Activated B cell treated with CpG ODN at 0.5 μM for 24 hours (primary cell): ENCODE measurements around the gene MRC2. TPM values are rescaled to one million over a fixed set of nuclear protein-coding genes. Genes with fewer than 3 reads are reported as not detected.
"Not testable (repeated sequence)": the region's sequence is repeated elsewhere in the genome, so short reads cannot be mapped to it uniquely, and the experiment has no call there.

Source experiments
- ATAC-seq: fragments of 200-7000 bp; cut with Tn5 transposase; one replicate; pipeline ENCODE4 v1.10.0; 2021; ENCODE audit warnings: low read depth, mild to moderate bottlenecking, moderate library complexity
- CTCF ChIA-PET: fragments of 350-600 bp; sonication (Branson Sonifier 250); formaldehyde crosslinking; loops from one replicate; lab custom pipeline; 2021; ENCODE audit warnings: antibody characterized with exemption; lab: Charles Lee
- POLR2A ChIA-PET: fragments of 350-600 bp; sonication (Branson Sonifier 250); formaldehyde crosslinking; loops from one replicate; lab custom pipeline; 2021; ENCODE audit warnings: antibody characterized with exemption; lab: Charles Lee
- DNase-seq: peaks from one replicate; pipeline ENCODE4 v3.0.0; 2022
- H3K27ac Mint-ChIP-seq: one replicate; pipeline ENCODE4 v1.8.0; 2020; ENCODE audit warnings: mixed read lengths
- H3K27me3 Mint-ChIP-seq: one replicate; pipeline ENCODE4 v1.8.0; 2021; ENCODE audit warnings: mixed read lengths
- H3K36me3 Mint-ChIP-seq: one replicate; pipeline ENCODE4 v1.8.0; 2021; ENCODE audit warnings: low read depth, mixed read lengths
- H3K4me1 Mint-ChIP-seq: one replicate; pipeline ENCODE4 v1.8.0; 2021; ENCODE audit warnings: mixed read lengths
- H3K4me3 Mint-ChIP-seq: one replicate; pipeline ENCODE4 v1.8.0; 2020; ENCODE audit warnings: mild to moderate bottlenecking, mixed read lengths
- H3K9me3 Mint-ChIP-seq: one replicate; pipeline ENCODE4 v1.8.0; 2020; ENCODE audit warnings: mixed read lengths
- intact Hi-C: fragments of 100-400 bp; cut with micrococcal nuclease; formaldehyde crosslinking; loops from one replicate; pipeline ENCODE4 v1.15.1; 2024
- total RNA-seq: library from RNA; stranded (reverse); gene quantifications from 2 replicates; pipeline ENCODE4 v1.2.3, GENCODE V29; 2022
- TF ChIP-seq, protein P1 (sequence below): fragments of 200-600 bp; IDR thresholded peaks from one replicate; pipeline ENCODE4 v1.8.0; 2022; ENCODE audit warnings: antibody characterized with exemption, mild to moderate bottlenecking

Gene MRC2
- total RNA-seq, 1 donor from 2014 or later: 0.11 TPM

- DNase-seq (no peak), ATAC-seq (no peak)
- no peaks in the 10 kb centered on the region for H3K9me3 Mint-ChIP-seq
- H3K27me3 Mint-ChIP-seq: no peaks in the 10 kb centered on the region
- intact Hi-C loops: no loop called here
- H3K27ac Mint-ChIP-seq: no peak overlapping the region
- ChIA-PET CTCF (no interaction called here), POLR2A (no interaction called here)
- no peaks in the 10 kb centered on the region for H3K36me3 Mint-ChIP-seq
- H3K4me1 Mint-ChIP-seq: no peaks in the 10 kb centered on the region
- TF ChIP-seq, protein P1, sequence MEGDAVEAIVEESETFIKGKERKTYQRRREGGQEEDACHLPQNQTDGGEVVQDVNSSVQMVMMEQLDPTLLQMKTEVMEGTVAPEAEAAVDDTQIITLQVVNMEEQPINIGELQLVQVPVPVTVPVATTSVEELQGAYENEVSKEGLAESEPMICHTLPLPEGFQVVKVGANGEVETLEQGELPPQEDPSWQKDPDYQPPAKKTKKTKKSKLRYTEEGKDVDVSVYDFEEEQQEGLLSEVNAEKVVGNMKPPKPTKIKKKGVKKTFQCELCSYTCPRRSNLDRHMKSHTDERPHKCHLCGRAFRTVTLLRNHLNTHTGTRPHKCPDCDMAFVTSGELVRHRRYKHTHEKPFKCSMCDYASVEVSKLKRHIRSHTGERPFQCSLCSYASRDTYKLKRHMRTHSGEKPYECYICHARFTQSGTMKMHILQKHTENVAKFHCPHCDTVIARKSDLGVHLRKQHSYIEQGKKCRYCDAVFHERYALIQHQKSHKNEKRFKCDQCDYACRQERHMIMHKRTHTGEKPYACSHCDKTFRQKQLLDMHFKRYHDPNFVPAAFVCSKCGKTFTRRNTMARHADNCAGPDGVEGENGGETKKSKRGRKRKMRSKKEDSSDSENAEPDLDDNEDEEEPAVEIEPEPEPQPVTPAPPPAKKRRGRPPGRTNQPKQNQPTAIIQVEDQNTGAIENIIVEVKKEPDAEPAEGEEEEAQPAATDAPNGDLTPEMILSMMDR: no peak
- H3K4me3 Mint-ChIP-seq: no peak overlapping the region
Observed at GRCh38 chr17:62684179-62684578, 56.7 kb downstream of the MRC2 start.

GRCh38 chr17:62687997-62688396 is 60.5 kb downstream of the MRC2 start:
- Mint-ChIP-seq H3K4me1 (no peaks in the 10 kb centered on the region), H3K27me3 (no peaks in the 10 kb centered on the region), H3K27ac (no peak overlapping the region), H3K9me3 (no peaks in the 10 kb centered on the region), H3K4me3 (no peak overlapping the region), H3K36me3 (no peaks in the 10 kb centered on the region)
- CTCF ChIA-PET: no interaction called here
- POLR2A ChIA-PET: no interaction called here
- ATAC-seq: no peak
- no peak for DNase-seq
- intact Hi-C loops: no loop called here
- TF ChIP-seq, protein P1: no peak

DNA sequence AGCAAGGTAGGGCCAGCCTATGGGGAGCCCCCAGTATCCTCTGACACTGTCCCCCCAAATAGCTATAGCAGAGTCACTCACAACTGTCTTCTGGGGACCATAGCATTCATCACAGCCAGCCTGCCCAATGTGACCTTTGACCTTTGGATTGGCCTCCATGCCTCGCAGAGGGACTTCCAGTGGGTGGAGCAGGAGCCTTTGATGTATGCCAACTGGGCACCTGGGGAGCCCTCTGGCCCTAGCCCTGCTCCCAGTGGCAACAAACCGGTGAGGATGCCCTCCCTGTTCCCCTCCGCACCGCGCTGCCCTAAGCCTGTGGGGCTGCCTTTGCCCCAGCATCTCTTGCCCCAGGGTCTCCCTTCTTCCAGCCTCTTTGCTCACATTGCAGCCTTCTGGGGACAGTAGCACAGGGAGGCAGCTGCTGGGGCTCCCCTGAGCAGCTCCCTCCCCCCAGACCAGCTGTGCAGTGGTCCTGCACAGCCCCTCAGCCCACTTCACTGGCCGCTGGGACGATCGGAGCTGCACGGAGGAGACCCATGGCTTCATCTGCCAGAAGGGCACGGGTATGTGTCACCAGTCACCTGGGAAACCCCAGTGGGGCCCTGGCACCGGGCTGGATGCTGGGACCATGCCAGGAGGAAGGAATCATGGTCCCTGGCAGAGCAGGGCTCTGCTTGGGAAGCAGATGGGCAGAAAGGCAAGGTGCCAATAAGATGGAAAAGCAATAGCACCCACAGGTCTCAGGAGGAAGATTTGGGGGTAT is 61.1 kb downstream of the MRC2 start:
- intact Hi-C loops: no loop called here
- CTCF ChIA-PET: no interaction called here
- Mint-ChIP-seq H3K4me3 (no peak overlapping the region), H3K36me3 (no peaks in the 10 kb centered on the region), H3K27ac (no peak overlapping the region), H3K27me3 (no peaks in the 10 kb centered on the region), H3K4me1 (no peaks in the 10 kb centered on the region), H3K9me3 (no peaks in the 10 kb centered on the region)
- POLR2A ChIA-PET: no interaction called here
- TF ChIP-seq, protein P1: no peak
- no peak for DNase-seq
- ATAC-seq: no peak

DNA sequence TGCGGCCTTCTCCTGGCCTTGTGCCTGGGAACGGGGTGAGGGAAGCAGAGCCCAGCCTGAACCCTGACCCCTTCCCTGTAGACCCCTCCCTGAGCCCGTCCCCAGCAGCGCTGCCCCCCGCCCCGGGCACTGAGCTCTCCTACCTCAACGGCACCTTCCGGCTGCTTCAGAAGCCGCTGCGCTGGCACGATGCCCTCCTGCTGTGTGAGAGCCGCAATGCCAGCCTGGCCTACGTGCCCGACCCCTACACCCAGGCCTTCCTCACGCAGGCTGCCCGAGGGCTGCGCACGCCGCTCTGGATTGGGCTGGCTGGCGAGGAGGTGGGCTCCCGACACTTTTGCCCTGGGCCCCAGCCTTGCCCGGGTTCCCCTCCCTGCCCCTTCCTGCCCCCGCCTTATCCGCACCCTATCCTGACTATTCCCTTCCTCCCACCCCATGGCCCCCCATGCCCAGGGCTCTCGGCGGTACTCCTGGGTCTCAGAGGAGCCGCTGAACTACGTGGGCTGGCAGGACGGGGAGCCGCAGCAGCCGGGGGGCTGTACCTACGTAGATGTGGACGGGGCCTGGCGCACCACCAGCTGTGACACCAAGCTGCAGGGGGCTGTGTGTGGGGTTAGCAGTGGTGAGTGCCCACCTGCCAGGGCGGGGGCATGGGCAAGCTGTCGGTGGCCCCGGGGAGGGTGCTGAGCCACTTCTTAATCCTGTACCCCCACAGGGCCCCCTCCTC is 62.1 kb downstream of the MRC2 start:
- DNase-seq (no peak), ATAC-seq (no peak)
- Mint-ChIP-seq H3K27ac (no peak overlapping the region), H3K4me3 (no peak overlapping the region), H3K27me3 (peaks cover 3% of the 10 kb centered on the region), H3K36me3 (no peaks in the 10 kb centered on the region), H3K4me1 (no peaks in the 10 kb centered on the region), H3K9me3 (no peaks in the 10 kb centered on the region)
- ChIA-PET CTCF (no interaction called here), POLR2A (no interaction called here)
- TF ChIP-seq, protein P1: no peak
- intact Hi-C loops: no loop called here

GRCh38 chr17:62690168-62690897 is 62.9 kb downstream of the MRC2 start:
- no peak for ATAC-seq
- TF ChIP-seq, protein P1: no peak
- Mint-ChIP-seq H3K4me1 (no peaks in the 10 kb centered on the region), H3K27ac (no peak overlapping the region), H3K4me3 (no peak overlapping the region), H3K9me3 (no peaks in the 10 kb centered on the region), H3K27me3 (peaks cover 3% of the 10 kb centered on the region), H3K36me3 (no peaks in the 10 kb centered on the region)
- no peak for DNase-seq
- ChIA-PET POLR2A (no interaction called here), CTCF (no interaction called here)
- intact Hi-C loops: no loop called here

DNA sequence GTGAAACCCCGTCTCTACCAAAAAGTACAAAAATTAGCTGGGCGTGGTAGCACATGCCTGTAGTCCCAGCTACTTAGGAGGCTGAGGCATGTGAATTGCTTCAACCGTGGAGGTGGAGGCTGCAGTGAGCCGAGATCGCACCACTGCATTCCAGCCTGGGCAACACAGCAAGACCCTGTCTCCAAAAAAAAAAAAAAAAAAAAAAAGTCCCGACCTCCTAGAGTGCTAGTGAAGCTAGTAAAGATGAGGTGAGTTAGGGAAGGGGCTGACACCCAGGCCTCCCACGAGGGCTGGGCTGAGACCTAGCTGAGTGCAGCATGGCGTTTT is 64.1 kb downstream of the MRC2 start:
- H3K36me3 Mint-ChIP-seq, H3K27ac Mint-ChIP-seq, H3K9me3 Mint-ChIP-seq, ATAC-seq, H3K27me3 Mint-ChIP-seq, POLR2A ChIA-PET, CTCF ChIA-PET, intact Hi-C loops, H3K4me1 Mint-ChIP-seq, DNase-seq, H3K4me3 Mint-ChIP-seq: not testable (repeated sequence)
